Erythroblast (primary cell): Measurements from ENCODE around the gene CHGA.

Experiments
- GATA1 ChIP-seq: IDR thresholded peaks from 2 replicates; pipeline ENCODE4 v1.6.1; 2011; ENCODE audit warnings: low read depth, mild to moderate bottlenecking, control low read depth, low read length, moderate library complexity
- POLR2A ChIP-seq: IDR thresholded peaks from 2 replicates; pipeline ENCODE4 v1.6.1; 2011; ENCODE audit warnings: mild to moderate bottlenecking, low read length

- TF ChIP-seq POLR2A (no peak), GATA1 (no peak)
Observed at GRCh38 chr14:92936085-92936484, 13.1 kb downstream of the CHGA start.
